Measurements from ENCODE around the gene DEPP1.
"Not testable (repeated sequence)": the region's sequence is repeated elsewhere in the genome, so short reads cannot be mapped to it uniquely, and the experiment has no call there.

Gene DEPP1

GRCh38 chr10:44978570-44979280 is at the start of gene DEPP1:
Gene DEPP1, minus strand, starts transcription at chr10:44978809. Its CDS starts 779 bp downstream, at chr10:44978030.
- peak; percentile 64 for DNase-seq (ENCODE audit: low spot score)

- DNase-seq (ENCODE audit: low spot score): no peak
Observed at GRCh38 chr10:45023426-45023825, 44.8 kb upstream of the DEPP1 start.

- no peak for DNase-seq (ENCODE audit: low spot score)
Observed at GRCh38 chr10:45015590-45015989, 37.0 kb upstream of the DEPP1 start.

- DNase-seq (ENCODE audit: low spot score): not testable (repeated sequence)
Observed at GRCh38 chr10:45014557-45014956, 35.9 kb upstream of the DEPP1 start.

GRCh38 chr10:45008524-45009161 is 30.0 kb upstream of the DEPP1 start:
- peak; percentile 87 for DNase-seq (ENCODE audit: low spot score)

GRCh38 chr10:45006276-45007030 is 27.8 kb upstream of the DEPP1 start:
- DNase-seq (ENCODE audit: low spot score): no peak

GRCh38 chr10:45005284-45005683 is 26.7 kb upstream of the DEPP1 start:
- DNase-seq (ENCODE audit: low spot score): no peak

GRCh38 chr10:45004661-45005060 is 26.1 kb upstream of the DEPP1 start:
- DNase-seq (ENCODE audit: low spot score): no peak

- DNase-seq (ENCODE audit: low spot score): no peak
Observed at GRCh38 chr10:45003432-45004000, 24.9 kb upstream of the DEPP1 start.

- no peak for DNase-seq (ENCODE audit: low spot score)
Observed at GRCh38 chr10:45001381-45002148, 23.0 kb upstream of the DEPP1 start.

GRCh38 chr10:45000752-45001380 is 22.3 kb upstream of the DEPP1 start, which contains the start of gene ZNF22:
Gene ZNF22, plus strand, starts transcription at chr10:45000923. Its CDS starts 2,446 bp downstream, at chr10:45003369.
- DNase-seq (ENCODE audit: low spot score): peak; percentile 69

GRCh38 chr10:45000138-45000751 is 21.6 kb upstream of the DEPP1 start:
- no peak for DNase-seq (ENCODE audit: low spot score)

- no peak for DNase-seq (ENCODE audit: low spot score)
Observed at GRCh38 chr10:44998146-44998631, 19.6 kb upstream of the DEPP1 start.

GRCh38 chr10:44997105-44997748 is 18.6 kb upstream of the DEPP1 start:
- no peak for DNase-seq (ENCODE audit: low spot score)

GRCh38 chr10:44995914-44996669 is 17.5 kb upstream of the DEPP1 start:
- peak; percentile 72 for DNase-seq (ENCODE audit: low spot score)

- DNase-seq (ENCODE audit: low spot score): no peak
Observed at GRCh38 chr10:44995581-44995913, 16.9 kb upstream of the DEPP1 start.

- no peak for DNase-seq (ENCODE audit: low spot score)
Observed at GRCh38 chr10:44994752-44995530, 16.3 kb upstream of the DEPP1 start.

GRCh38 chr10:44993922-44994751 is 15.5 kb upstream of the DEPP1 start:
- DNase-seq (ENCODE audit: low spot score): no peak
